ENCODE measurements around the gene FAM163B.

- TF ChIP-seq CTCF (IDR thresholded peaks at IDR 0.05 in 8 of 11, conservative IDR thresholded peaks at IDR 0.05 in 3 of 11) = no peak
- TF ChIP-seq POLR2A (IDR thresholded peaks at IDR 0.05) = no peak
- no peak for TF ChIP-seq POLR2AphosphoS5 (IDR thresholded peaks at IDR 0.05)
These were observed 72.7 kb downstream of the FAM163B start for GRCh38 chr9:133536536-133536935.
